K562 (cell line): Measurements from ENCODE around the gene REP15. TPM values are rescaled to one million over a fixed set of nuclear protein-coding genes. Genes with fewer than 3 reads are reported as not detected.

Source experiments
- ASH1L ChIP-seq: fragments of 450-650 bp; IDR thresholded peaks from 2 replicates; pipeline ENCODE4 v1.6.1; 2018; ENCODE audit warnings: borderline replicate concordance, mild to moderate bottlenecking, low read depth; ENCODE audit not compliant: partially characterized antibody
- BDP1 ChIP-seq: IDR thresholded peaks from 3 replicates; pipeline ENCODE4 v1.6.1; 2011; ENCODE audit not compliant: insufficient read length, insufficient read depth
- EGR1 ChIP-seq: fragments of 450-650 bp; conservative IDR thresholded peaks from 2 replicates; pipeline ENCODE4 v1.6.1; 2017; ENCODE audit warnings: mild to moderate bottlenecking
- ETS2 ChIP-seq: IDR thresholded peaks from 2 replicates; pipeline ENCODE4 v1.6.1; 2016; ENCODE audit warnings: borderline replicate concordance, missing genetic modification characterization, mild to moderate bottlenecking, moderate library complexity, missing compliant biosample characterization; ENCODE audit not compliant: poor library complexity, severe bottlenecking
- KLF1 ChIP-seq: fragments of 450-650 bp; IDR thresholded peaks from 2 replicates; pipeline ENCODE4 v1.6.1; 2016; ENCODE audit warnings: missing genetic modification characterization, missing compliant biosample characterization
- MAFG ChIP-seq: fragments of 450-650 bp; conservative IDR thresholded peaks from 2 replicates; pipeline ENCODE4 v1.6.1; 2016; ENCODE audit warnings: missing genetic modification characterization, missing compliant biosample characterization
- MTA1 ChIP-seq: fragments of 450-650 bp; IDR thresholded peaks from 2 replicates; pipeline ENCODE4 v1.6.1; 2017; ENCODE audit warnings: borderline replicate concordance
- NCOA1 ChIP-seq: fragments of 450-650 bp; IDR thresholded peaks from 2 replicates; pipeline ENCODE4 v1.6.1; 2016; ENCODE audit warnings: low read depth
- NR2C1 ChIP-seq, 2 experiments: fragments of 450-650 bp; IDR thresholded peaks; 2 replicates each; pipeline ENCODE4 v1.6.1; 2017; ENCODE audit warnings: mild to moderate bottlenecking in 2 of 2, antibody characterized with exemption in 1 of 2, inconsistent platforms in 1 of 2, missing compliant biosample characterization in 1 of 2, missing genetic modification characterization in 1 of 2
- RBM25 ChIP-seq: fragments of 200-400 bp; formaldehyde crosslinking; IDR thresholded peaks from 2 replicates; pipeline ENCODE4 v1.6.1; 2018; ENCODE audit warnings: low read length, low read depth, moderate library complexity; ENCODE audit not compliant: severe bottlenecking
- SMC3 ChIP-seq: conservative IDR thresholded peaks from 2 replicates; pipeline ENCODE4 v1.6.1; 2011; ENCODE audit warnings: low read depth, low read length, improper control_type of control experiment; ENCODE audit not compliant: insufficient read depth
- SPI1 ChIP-seq: IDR thresholded peaks from 2 replicates; pipeline ENCODE4 v1.6.1; 2011; ENCODE audit warnings: low read depth, low read length, control low read depth, borderline replicate concordance
- TEAD2 ChIP-seq: fragments of 450-650 bp; IDR thresholded peaks from 2 replicates; pipeline ENCODE4 v1.6.1; 2016; ENCODE audit warnings: missing genetic modification characterization, control low read depth, missing compliant biosample characterization
- ZNF263 ChIP-seq: sonication (generic); formaldehyde crosslinking; IDR thresholded peaks from 2 replicates; pipeline ENCODE4 v1.8.0; 2022; ENCODE audit warnings: mild to moderate bottlenecking, missing genetic modification reagents, borderline replicate concordance
- ZNF282 ChIP-seq: sonication (generic); formaldehyde crosslinking; IDR thresholded peaks from 2 replicates; pipeline ENCODE4 v1.8.1; 2023; ENCODE audit warnings: missing genetic modification reagents
- ZNF444 ChIP-seq: fragments of 250-450 bp; sonication (Bioruptor Pico); IDR thresholded peaks from 2 replicates; pipeline ENCODE4 v1.4.0; 2020; ENCODE audit warnings: mild to moderate bottlenecking, moderate library complexity
- ZNF785 ChIP-seq: fragments of 250-450 bp; sonication (Bioruptor Pico); IDR thresholded peaks from 2 replicates; pipeline ENCODE4 v1.4.0; 2020; ENCODE audit warnings: mild to moderate bottlenecking
- polyA plus RNA-seq, 8 experiments: library from polyadenylated mRNA; depleted of rRNA in 4 of 8; stranded (reverse) in 5 of 8; unstranded in 3 of 8; fragments of >200 nt; fragmentation: Nextera tagmentation in 2 of 8; fragmentation: Illumina TruSeq in 1 of 8; extraction: Ambion mirVana in 2 of 8; extraction: Trizol in 1 of 8; gene quantifications; 2 replicates each; pipeline versions ENCODE4 v1.2.1 to v1.2.3, GENCODE V29; 2011 to 2014; ENCODE audit warnings: inconsistent platforms in 1 of 8, missing spikeins in 1 of 8
- total RNA-seq, 7 experiments: library from RNA; depleted of rRNA in 6 of 7; stranded (reverse); fragments of >200 nt in 6 of 7; fragmentation: Illumina TruSeq in 2 of 7; extraction: Trizol in 2 of 7; gene quantifications; 2 replicates each; pipeline versions ENCODE4 v1.2.1 to v1.2.3, GENCODE V29; 2011 to 2021; ENCODE audit warnings: low replicate concordance in 1 of 7
- TF ChIP-seq, protein P1 (sequence below), 2 experiments: fragments of 450-650 bp; IDR thresholded peaks; 2 replicates each; pipeline ENCODE4 v1.6.1; 2018; ENCODE audit warnings: mild to moderate bottlenecking in 2 of 2, low read depth in 1 of 2; ENCODE audit not compliant: partially characterized antibody in 2 of 2
- TF ChIP-seq, protein P2 (sequence below): fragments of 250-450 bp; sonication (Bioruptor Pico); IDR thresholded peaks from 2 replicates; pipeline ENCODE4 v1.8.0; 2022; ENCODE audit warnings: inconsistent platforms
- TF ChIP-seq, protein P3 (sequence below): sonication (generic); formaldehyde crosslinking; IDR thresholded peaks from 2 replicates; pipeline ENCODE4 v1.8.0; 2023; ENCODE audit warnings: mild to moderate bottlenecking, missing genetic modification reagents

REP15 gene
- total and polyA plus RNA-seq, 9 of the 15 experiments (the other 6 are each of a cell fraction or from before 2014, with no cell fraction given) = not detected

DNA sequence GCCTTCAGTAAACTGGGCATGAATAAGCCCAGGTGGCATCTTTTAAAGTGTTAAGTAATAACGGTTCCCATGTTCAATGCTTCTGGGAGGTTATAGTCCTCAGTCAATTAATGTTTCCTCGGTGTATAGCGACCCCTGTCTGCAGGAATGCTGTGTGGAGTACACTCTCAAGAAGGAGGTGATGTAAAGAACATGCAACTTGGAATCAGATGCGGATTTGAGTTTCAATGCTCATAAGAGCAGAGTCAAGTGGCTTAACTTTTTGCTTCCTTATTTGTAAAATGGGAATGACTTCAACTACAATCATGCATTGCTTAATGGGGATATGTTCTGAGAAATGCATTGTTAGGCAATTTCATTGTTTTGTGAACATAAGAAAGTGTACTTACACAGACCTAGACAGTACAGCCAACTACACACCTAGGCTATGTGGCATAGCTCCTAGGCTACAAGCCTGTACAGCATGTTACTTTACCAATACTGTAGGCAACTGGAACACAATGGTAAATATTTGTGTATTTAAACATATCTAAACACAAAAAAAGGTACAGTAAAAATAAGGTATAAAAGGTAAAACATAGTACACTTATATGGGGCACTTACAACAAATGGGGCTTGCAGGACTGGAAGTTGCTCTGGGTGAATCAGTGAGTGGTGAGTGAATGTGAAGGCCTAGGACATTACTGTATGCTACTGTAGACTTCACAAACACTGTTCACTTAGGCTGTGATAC is 7.6 kb downstream of the REP15 start (continued):
- TF ChIP-seq, protein P1, sequence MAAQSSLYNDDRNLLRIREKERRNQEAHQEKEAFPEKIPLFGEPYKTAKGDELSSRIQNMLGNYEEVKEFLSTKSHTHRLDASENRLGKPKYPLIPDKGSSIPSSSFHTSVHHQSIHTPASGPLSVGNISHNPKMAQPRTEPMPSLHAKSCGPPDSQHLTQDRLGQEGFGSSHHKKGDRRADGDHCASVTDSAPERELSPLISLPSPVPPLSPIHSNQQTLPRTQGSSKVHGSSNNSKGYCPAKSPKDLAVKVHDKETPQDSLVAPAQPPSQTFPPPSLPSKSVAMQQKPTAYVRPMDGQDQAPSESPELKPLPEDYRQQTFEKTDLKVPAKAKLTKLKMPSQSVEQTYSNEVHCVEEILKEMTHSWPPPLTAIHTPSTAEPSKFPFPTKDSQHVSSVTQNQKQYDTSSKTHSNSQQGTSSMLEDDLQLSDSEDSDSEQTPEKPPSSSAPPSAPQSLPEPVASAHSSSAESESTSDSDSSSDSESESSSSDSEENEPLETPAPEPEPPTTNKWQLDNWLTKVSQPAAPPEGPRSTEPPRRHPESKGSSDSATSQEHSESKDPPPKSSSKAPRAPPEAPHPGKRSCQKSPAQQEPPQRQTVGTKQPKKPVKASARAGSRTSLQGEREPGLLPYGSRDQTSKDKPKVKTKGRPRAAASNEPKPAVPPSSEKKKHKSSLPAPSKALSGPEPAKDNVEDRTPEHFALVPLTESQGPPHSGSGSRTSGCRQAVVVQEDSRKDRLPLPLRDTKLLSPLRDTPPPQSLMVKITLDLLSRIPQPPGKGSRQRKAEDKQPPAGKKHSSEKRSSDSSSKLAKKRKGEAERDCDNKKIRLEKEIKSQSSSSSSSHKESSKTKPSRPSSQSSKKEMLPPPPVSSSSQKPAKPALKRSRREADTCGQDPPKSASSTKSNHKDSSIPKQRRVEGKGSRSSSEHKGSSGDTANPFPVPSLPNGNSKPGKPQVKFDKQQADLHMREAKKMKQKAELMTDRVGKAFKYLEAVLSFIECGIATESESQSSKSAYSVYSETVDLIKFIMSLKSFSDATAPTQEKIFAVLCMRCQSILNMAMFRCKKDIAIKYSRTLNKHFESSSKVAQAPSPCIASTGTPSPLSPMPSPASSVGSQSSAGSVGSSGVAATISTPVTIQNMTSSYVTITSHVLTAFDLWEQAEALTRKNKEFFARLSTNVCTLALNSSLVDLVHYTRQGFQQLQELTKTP (IDR thresholded peaks at IDR 0.05; ENCODE audit: low read depth in 1 of 2, partially characterized antibody in 2 of 2) = no peak
- TF ChIP-seq SMC3 = 0 out of 2 replicates have a peak, but pooled peaks have one; percentile 30
- no peak for TF ChIP-seq SPI1
- no peak for TF ChIP-seq NR2C1 (IDR thresholded peaks at IDR 0.05)
- TF ChIP-seq NR2C1 (tag; IDR thresholded peaks at IDR 0.05) = peak; percentile 46; the same call in 1 of the 2 replicates
- TF ChIP-seq ZNF282 (CRISPR knock-in tag) = no peak
- no peak for TF ChIP-seq ASH1L
- TF ChIP-seq, protein P2, sequence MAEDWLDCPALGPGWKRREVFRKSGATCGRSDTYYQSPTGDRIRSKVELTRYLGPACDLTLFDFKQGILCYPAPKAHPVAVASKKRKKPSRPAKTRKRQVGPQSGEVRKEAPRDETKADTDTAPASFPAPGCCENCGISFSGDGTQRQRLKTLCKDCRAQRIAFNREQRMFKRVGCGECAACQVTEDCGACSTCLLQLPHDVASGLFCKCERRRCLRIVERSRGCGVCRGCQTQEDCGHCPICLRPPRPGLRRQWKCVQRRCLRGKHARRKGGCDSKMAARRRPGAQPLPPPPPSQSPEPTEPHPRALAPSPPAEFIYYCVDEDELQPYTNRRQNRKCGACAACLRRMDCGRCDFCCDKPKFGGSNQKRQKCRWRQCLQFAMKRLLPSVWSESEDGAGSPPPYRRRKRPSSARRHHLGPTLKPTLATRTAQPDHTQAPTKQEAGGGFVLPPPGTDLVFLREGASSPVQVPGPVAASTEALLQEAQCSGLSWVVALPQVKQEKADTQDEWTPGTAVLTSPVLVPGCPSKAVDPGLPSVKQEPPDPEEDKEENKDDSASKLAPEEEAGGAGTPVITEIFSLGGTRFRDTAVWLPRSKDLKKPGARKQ = no peak
- no peak for TF ChIP-seq KLF1 (tag)
- peak; percentile 100 for TF ChIP-seq TEAD2
- TF ChIP-seq ZNF263 (CRISPR knock-in tag) = no peak
- no peak for TF ChIP-seq ZNF444 (CRISPR knock-in tag)
- TF ChIP-seq, protein P3, sequence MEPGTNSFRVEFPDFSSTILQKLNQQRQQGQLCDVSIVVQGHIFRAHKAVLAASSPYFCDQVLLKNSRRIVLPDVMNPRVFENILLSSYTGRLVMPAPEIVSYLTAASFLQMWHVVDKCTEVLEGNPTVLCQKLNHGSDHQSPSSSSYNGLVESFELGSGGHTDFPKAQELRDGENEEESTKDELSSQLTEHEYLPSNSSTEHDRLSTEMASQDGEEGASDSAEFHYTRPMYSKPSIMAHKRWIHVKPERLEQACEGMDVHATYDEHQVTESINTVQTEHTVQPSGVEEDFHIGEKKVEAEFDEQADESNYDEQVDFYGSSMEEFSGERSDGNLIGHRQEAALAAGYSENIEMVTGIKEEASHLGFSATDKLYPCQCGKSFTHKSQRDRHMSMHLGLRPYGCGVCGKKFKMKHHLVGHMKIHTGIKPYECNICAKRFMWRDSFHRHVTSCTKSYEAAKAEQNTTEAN (CRISPR knock-in tag) = no peak
- TF ChIP-seq MAFG (tag) = no peak
- no peak for TF ChIP-seq RBM25
- no peak for TF ChIP-seq BDP1
- no peak for TF ChIP-seq EGR1
- TF ChIP-seq NCOA1 = no peak
- TF ChIP-seq ZNF785 (CRISPR knock-in tag) = no peak
- TF ChIP-seq MTA1 = no peak
- TF ChIP-seq ETS2 = no peak
